GM12872 (cell line): ENCODE data around the gene IKZF2.

Source experiments
- TF ChIP-seq, protein P1 (sequence below): IDR thresholded peaks from 3 replicates; pipeline ENCODE4 v1.5.1; 2011; ENCODE audit warnings: low read depth, mild to moderate bottlenecking, low read length, moderate library complexity; ENCODE audit not compliant: insufficient read depth

Gene IKZF2

GRCh38 chr2:213098612-213099011 is 52.8 kb downstream of the IKZF2 start:
- TF ChIP-seq, protein P1, sequence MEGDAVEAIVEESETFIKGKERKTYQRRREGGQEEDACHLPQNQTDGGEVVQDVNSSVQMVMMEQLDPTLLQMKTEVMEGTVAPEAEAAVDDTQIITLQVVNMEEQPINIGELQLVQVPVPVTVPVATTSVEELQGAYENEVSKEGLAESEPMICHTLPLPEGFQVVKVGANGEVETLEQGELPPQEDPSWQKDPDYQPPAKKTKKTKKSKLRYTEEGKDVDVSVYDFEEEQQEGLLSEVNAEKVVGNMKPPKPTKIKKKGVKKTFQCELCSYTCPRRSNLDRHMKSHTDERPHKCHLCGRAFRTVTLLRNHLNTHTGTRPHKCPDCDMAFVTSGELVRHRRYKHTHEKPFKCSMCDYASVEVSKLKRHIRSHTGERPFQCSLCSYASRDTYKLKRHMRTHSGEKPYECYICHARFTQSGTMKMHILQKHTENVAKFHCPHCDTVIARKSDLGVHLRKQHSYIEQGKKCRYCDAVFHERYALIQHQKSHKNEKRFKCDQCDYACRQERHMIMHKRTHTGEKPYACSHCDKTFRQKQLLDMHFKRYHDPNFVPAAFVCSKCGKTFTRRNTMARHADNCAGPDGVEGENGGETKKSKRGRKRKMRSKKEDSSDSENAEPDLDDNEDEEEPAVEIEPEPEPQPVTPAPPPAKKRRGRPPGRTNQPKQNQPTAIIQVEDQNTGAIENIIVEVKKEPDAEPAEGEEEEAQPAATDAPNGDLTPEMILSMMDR, result no peak

- TF ChIP-seq, protein P1, result no peak
Observed at GRCh38 chr2:213091765-213092164, 59.6 kb downstream of the IKZF2 start.

DNA sequence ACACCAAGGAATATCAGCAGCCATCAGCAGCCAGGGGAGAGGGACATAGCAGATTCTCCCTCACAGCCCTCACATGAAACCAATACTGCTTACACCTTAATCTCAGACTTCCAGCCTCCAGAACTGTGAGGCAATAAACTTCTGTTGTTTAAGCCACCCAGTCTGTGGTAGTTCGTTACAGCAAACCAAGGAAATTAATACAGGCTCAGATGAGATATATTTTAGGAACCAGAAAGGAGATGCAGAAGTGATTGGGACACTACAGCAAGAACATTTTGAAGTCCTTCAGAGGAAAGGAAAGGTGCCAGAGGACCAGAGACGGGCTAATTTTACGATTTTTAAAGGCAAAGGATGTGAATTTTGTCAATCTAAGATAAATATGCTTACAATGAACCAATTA is 60.6 kb downstream of the IKZF2 start:
- TF ChIP-seq, protein P1, result no peak

- TF ChIP-seq, protein P1, result no peak
Observed at GRCh38 chr2:213089438-213089837, 62.0 kb downstream of the IKZF2 start.

DNA sequence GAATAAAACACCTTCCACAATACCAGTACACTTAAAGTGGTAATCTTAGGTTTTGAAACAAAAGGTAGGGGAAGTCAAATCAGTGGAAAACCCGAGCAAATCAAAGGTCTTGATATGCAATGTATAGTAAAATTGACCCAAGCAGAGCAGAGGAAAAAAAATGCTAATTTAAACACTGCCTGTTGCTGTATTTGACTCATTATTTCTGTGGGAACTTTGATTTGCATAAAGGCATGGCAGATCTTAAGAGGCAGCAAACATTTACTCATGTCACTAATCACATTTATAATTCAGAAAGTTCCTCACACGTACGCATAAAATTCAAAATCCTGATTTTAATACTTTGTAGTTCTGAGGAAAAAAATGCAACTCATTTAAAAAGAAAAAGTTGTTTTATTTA is 64.4 kb downstream of the IKZF2 start:
- TF ChIP-seq, protein P1, result no peak

DNA sequence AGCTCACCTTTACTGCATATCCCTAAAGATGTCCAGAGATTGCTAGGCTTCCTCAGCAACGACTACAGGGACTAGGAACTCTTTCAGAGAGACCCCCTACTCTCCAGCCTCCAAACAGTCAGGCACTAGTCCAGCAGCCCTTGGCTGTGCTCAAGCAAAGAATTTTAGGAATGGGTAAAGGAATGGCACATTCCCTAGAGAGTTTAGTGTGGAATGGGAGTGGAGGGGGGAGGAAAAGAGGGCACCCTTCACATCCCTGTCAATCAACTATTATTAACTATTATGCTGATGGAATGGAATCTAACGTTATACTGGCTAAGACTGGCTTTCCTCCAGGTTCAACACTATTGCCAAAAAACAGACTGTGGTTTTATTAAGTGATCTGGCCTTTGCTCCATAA is 64.8 kb downstream of the IKZF2 start:
- TF ChIP-seq, protein P1, result no peak

- TF ChIP-seq, protein P1, result no peak
Observed at GRCh38 chr2:213086050-213086449, 65.4 kb downstream of the IKZF2 start.

GRCh38 chr2:213085538-213085937 is 65.9 kb downstream of the IKZF2 start:
- TF ChIP-seq, protein P1, result no peak
